DND-41 (cell line): Measurements from ENCODE around the gene MCM9.

Experiments
- CTCF ChIP-seq: IDR thresholded peaks from 2 replicates; pipeline ENCODE4 v1.5.1; 2012; ENCODE audit warnings: borderline replicate concordance, low read length, moderate library complexity, mild to moderate bottlenecking; ENCODE audit not compliant: poor library complexity, severe bottlenecking; ENCODE audit errors: extremely low read depth
- EZH2 ChIP-seq: IDR thresholded peaks from 3 replicates; pipeline ENCODE4 v1.6.1; 2012; ENCODE audit warnings: borderline replicate concordance, low read depth, mild to moderate bottlenecking, moderate library complexity, low read length, inconsistent platforms; ENCODE audit not compliant: severe bottlenecking

- TF ChIP-seq CTCF: no peak
- TF ChIP-seq EZH2: no peak
Measured at GRCh38 chr6:118764766-118765165, 170.2 kb downstream of the MCM9 start.
